SK-MEL-5 (cell line): Measurements from ENCODE around the gene AMPH. TPM values are rescaled to one million over a fixed set of nuclear protein-coding genes. Genes with fewer than 3 reads are reported as not detected.
A peak's percentile ranks its signal among the peaks of the same experiment; 100 is the strongest.
"Not testable (repeated sequence)": the region's sequence is repeated elsewhere in the genome, so short reads cannot be mapped to it uniquely, and the experiment has no call there.

ENCODE experiments used
- DNase-seq: peaks from one replicate; pipeline ENCODE4 v3.0.0-alpha.2; 2016; ENCODE audit warnings: low read depth, low spot score
- in situ Hi-C: cut with HindIII; loops from 2 replicates; pipeline ENCODE4 v1.10.0; 2016; ENCODE audit warnings: low sequenced_read_pairs, high pct_unique_total_duplicates, low pct_unique_long_range_greater_than_20kb
- total RNA-seq: library from RNA; depleted of rRNA; stranded (reverse); fragments of >200 nt; shearing (Covaris generic); gene quantifications from 2 replicates; pipeline ENCODE4 v1.2.3, GENCODE V29; 2014

AMPH gene
- total RNA-seq, 1 experiment from 2014 or later = not detected

- DNase-seq = no peak
- in situ Hi-C loops = no loop called here
Measured at GRCh38 chr7:38393874-38394273, 237.3 kb downstream of the AMPH start.

GRCh38 chr7:38391751-38392150 is 239.4 kb downstream of the AMPH start:
- no peak for DNase-seq
- in situ Hi-C loops = no loop called here

GRCh38 chr7:38385682-38386081 is 245.5 kb downstream of the AMPH start:
- DNase-seq = no peak
- in situ Hi-C loops = no loop called here

- in situ Hi-C loops = no loop called here
- DNase-seq = no peak
Measured at GRCh38 chr7:38383281-38383680, 247.9 kb downstream of the AMPH start.

GRCh38 chr7:38382684-38383083 is 248.5 kb downstream of the AMPH start:
- in situ Hi-C loops = no loop called here
- no peak for DNase-seq

- in situ Hi-C loops = no loop called here
- no peak for DNase-seq
Measured at GRCh38 chr7:38375453-38375852, 255.7 kb downstream of the AMPH start.

GRCh38 chr7:38374507-38374906 is 256.7 kb downstream of the AMPH start:
- in situ Hi-C loops = no loop called here
- peak; percentile 76 for DNase-seq

GRCh38 chr7:38373155-38373554 is 258.0 kb downstream of the AMPH start:
- in situ Hi-C loops = no loop called here
- DNase-seq = no peak

- no peak for DNase-seq
- in situ Hi-C loops = no loop called here
Measured at GRCh38 chr7:38372290-38372689, 258.9 kb downstream of the AMPH start.

- in situ Hi-C loops = no loop called here
- DNase-seq = peak; percentile 96
Measured at GRCh38 chr7:38369816-38370493, 261.2 kb downstream of the AMPH start.

GRCh38 chr7:38368191-38368605 is 263.0 kb downstream of the AMPH start:
- in situ Hi-C loops = no loop called here
- peak; percentile 95 for DNase-seq

GRCh38 chr7:38367301-38367890 is 263.8 kb downstream of the AMPH start:
- no peak for DNase-seq
- in situ Hi-C loops = no loop called here

GRCh38 chr7:38363379-38363778 is 267.8 kb downstream of the AMPH start:
- DNase-seq = peak; percentile 79
- in situ Hi-C loops = not testable (repeated sequence)

GRCh38 chr7:38362611-38363237 is 268.4 kb downstream of the AMPH start:
- in situ Hi-C loops, DNase-seq: not testable (repeated sequence)

GRCh38 chr7:38360776-38361175 is 270.4 kb downstream of the AMPH start:
- in situ Hi-C loops = no loop called here

GRCh38 chr7:38359071-38359601 is 272.0 kb downstream of the AMPH start:
- in situ Hi-C loops, DNase-seq: not testable (repeated sequence)

More at GRCh38 chr7:38360776-38361175, 270.4 kb downstream of the AMPH start:
- no peak for DNase-seq

- DNase-seq, in situ Hi-C loops: not testable (repeated sequence)
Measured at GRCh38 chr7:38358273-38358831, 272.8 kb downstream of the AMPH start.

- peak; percentile 73 for DNase-seq
- in situ Hi-C loops = not testable (repeated sequence)
Measured at GRCh38 chr7:38354271-38354851, 276.8 kb downstream of the AMPH start.
